GM21737 (cell line): ENCODE measurements around the gene CFAP43.

Experiments used
- ATAC-seq: cut with Tn5 transposase; IDR thresholded peaks from one replicate; pipeline ENCODE4 v1.9.1; 2021; ENCODE audit warnings: mild to moderate bottlenecking, moderate library complexity; ENCODE audit not compliant: unreplicated experiment

The CFAP43 gene

GRCh38 chr10:104142081-104142480, 90.1 kb downstream of the CFAP43 start:
- ATAC-seq = no peak

DNA sequence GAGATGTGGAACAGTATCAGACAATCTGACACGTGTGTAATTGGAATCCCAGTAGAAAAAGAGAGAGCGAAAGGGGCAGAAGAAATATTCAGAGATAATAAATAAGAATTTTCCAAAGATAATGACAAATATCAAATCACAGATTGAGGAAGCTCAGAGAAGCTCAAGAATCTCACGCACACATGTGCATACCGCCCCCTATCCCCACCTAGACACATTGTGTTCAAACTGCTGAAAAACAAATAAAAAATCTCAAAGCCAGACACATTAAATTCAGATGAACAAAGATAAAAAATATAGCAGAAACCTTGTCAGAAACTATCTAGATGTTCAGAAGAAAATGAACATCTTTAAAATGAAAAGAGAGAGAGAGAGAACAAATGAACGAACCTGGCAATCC, 92.9 kb downstream of the CFAP43 start:
- no peak for ATAC-seq

GRCh38 chr10:104138131-104138530, 94.0 kb downstream of the CFAP43 start:
- no peak for ATAC-seq

- no peak for ATAC-seq
These were observed 102.1 kb downstream of the CFAP43 start for GRCh38 chr10:104130041-104130440.

GRCh38 chr10:104128214-104128613, 104.0 kb downstream of the CFAP43 start:
- no peak for ATAC-seq

DNA sequence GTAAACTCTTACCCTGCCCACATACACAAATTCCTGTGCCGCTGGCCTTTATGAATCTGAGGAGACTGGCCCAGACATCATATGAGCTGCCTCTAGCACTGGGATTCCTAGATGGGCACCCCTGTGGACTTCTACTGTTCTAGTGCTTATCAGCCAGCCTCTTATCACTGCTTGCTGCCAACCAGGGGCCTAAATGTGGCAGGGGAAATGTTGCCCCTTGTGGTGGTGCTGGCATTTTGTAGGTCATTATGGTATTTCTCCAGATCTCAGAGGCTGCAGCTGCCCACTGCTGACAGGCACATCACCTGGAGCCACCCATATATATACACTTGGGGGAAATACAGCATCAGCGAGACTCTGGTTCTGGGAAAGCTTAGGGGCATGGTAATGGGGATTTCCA, 104.8 kb downstream of the CFAP43 start:
- ATAC-seq = no peak

GRCh38 chr10:104123397-104123796, 108.8 kb downstream of the CFAP43 start:
- no peak for ATAC-seq

DNA sequence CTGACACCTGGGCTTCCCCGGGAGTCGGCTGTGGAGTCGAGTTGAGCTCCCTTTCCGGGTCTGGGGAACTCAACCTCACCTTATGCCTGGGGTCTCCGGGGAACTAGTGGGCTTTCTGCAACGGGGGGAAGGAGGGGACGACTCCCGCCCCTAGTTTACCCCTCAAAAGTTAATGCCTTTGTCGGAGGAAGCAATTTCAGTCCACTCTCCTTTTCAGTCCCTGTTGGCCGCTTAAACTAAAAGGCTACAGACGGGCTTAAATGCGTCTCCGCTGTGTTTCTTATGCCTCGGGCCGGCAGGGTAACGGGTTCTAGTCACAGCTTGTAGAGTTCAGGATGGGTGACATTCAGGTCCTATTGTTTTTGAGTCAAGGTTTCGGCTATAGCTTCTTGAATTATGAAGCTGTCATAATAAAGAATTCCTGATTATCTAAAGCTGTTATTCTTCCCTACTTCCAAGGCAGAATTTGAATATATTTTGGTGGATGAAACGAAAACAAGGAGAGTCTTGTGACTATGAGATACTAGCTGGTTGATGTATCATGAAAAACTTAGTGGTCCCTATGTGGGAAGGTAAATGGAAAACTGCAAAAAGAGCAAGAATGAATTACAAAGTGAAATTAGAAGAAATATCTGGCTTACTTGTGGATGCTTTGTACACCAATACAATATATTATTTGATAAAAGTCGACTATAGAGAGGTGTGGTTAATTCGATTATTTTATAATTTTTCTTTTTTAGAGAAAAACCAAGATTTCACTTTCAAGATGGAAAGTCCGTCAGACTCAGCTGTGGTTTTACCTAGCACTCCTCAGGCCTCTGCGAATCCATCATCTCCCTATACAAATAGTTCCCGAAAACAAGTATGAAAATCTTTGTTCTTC, 109.7 kb downstream of the CFAP43 start:
- peak; percentile 2 for ATAC-seq

DNA sequence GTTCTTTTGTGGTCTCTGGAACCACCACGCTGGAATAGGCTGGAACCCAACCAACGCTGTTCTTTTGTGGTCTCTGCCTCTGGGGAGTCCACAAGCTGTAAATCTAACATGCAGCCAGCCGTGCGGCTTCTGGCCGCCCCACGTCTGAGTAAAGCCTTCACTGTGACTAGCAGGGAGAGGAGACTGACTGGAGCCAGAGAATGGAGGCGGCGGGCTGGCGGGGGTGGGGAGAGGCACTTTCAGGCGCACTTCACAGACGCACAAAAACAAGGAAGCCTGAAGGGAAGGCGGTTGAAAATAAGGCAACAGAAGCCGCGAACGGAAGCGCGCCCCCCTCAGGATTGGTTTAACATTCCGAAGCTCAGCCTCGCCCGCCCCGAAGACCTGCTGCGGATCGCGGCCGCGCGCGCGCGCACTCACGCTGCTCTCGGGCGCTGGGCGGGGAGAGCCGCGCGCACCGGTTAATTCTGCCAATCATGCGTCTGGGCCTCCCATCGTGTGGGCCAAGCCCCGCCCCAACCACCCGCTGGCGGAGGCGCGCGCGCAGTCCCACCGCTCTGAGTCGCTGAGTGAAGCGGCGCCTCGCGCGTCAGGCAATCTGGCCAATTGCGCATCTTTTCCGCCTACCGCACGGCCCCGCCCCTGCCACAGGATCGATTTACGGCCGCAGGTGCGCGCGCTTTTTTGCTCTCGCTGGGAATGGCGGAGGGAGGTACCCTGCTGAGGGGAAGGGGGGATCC, 110.5 kb downstream of the CFAP43 start, which contains the start of gene SFR1:
TSS of gene SFR1 (plus strand) at position 687 of the 740 bp plus-strand sequence. CDS start at position 700, 13 bp downstream.
- peak; percentile 93 for ATAC-seq

GRCh38 chr10:104120903-104121484, 111.2 kb downstream of the CFAP43 start:
- ATAC-seq = no peak

GRCh38 chr10:104120512-104120902, 111.7 kb downstream of the CFAP43 start:
- ATAC-seq = no peak

- no peak for ATAC-seq
These were observed 112.2 kb downstream of the CFAP43 start for GRCh38 chr10:104119996-104120395.

GRCh38 chr10:104117839-104118323, 114.3 kb downstream of the CFAP43 start:
- ATAC-seq = no peak

DNA sequence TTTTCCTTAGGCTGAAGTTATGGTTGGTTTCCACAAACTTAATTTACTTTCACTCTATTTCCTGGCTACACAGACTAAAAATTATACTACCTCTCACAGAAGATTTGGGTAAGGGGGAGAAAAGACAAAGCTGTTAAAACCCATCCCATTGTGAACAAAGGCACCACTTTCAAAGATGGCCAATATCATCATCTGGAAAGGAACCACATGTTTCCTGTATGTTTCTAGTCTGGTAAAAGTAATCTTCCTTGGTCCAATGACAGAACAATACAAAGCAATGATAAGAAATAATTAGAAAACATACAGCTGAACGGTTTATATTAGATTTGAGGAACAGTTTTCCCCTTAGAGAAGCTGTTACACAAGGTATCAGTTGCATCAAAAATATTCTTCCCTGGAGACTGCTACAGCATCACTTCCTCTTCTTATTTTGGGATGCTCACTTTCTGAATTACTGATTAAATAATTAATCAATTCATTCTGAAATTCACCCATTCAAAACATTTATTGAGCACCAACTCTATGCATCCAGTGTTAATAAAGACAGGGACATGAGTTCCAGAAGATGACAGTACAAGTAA, 118.7 kb downstream of the CFAP43 start:
- ATAC-seq = no peak

DNA sequence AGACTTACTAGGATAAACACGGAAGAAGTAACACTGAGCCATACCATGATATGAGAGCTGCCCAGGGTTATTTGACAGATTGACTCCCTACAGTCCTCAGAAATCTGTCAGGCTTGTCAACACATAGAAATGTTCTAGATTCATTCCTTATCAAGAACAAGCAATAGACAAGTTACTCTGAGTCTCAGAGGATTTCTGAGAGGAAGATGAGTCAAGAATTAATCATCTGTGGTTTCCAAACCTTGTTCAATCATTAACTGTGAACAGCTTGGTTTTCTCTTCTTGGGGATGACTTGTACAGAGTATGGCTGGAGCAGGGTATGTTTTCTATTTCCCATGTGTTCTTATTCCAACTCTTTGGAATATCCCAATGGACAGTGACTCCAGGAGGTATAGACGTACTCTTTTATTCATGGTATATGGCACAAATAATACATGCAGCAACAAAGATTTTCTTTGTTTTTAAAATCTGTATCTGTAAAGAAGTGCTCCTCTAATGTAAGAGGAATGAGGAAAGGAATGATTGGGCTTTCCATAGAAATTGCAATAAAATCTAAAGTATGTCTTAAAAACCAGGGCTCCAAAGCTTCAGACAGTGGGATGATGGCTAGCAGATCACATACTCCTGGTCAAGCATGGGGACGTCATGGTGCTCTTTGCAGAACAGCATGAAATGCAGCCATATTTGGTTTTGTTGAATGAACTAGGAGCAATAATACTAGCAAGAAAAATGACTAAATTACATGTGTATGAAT, 122.1 kb downstream of the CFAP43 start:
- ATAC-seq = peak; percentile 72

GRCh38 chr10:104104926-104105325, 127.2 kb downstream of the CFAP43 start:
- ATAC-seq = no peak

- no peak for ATAC-seq
These were observed 127.7 kb downstream of the CFAP43 start for GRCh38 chr10:104104418-104104817.

- ATAC-seq = no peak
These were observed 128.2 kb downstream of the CFAP43 start for GRCh38 chr10:104103956-104104355.

DNA sequence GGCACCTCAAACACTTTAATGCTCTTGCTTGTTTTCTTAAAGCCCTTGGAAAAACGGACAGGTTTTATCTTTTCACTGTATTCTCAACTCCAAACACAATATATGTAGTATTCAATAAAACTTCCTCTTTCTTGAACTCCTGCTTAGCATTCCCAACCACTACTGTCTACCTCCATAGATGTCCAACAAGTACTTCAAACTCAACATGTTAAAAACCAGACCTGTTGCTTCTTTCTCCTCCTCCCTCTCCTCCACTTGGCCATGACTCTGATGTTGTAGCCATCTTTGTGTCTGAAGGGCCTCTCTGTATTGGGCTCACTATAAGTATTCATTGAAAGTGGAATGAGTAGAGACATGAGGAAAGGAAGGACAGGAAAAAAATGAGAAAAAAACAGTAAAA, 130.3 kb downstream of the CFAP43 start:
- no peak for ATAC-seq

DNA sequence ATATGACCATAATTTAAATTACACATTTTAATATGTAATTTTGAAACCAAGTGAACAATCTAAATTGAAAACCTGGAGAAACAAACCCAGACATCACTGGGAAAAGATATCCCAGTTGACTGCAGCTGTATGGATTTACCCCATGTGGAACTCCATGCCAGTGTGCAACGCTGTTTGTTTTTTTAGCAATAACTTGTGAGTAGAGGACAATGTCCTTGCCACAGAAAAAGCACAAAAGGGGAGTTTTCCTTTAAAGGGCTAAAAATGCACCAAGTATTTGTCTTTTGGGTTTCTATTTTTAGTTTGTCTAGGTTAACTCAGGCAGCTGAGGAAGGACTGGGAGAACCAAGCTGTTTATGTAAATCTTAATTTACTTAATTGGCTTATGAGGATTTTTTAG, 131.4 kb downstream of the CFAP43 start:
- no peak for ATAC-seq
